Nephron (organoid): Measurements from ENCODE around the gene IQGAP2.

ENCODE experiments used
- H3K27ac Mint-ChIP-seq, 3 experiments: 2 replicates each; pipeline ENCODE4 v1.8.0; 2020; ENCODE audit warnings: mixed read lengths in 3 of 3, mild to moderate bottlenecking in 2 of 3, moderate library complexity in 1 of 3
- H3K27me3 Mint-ChIP-seq: 2 replicates; pipeline ENCODE4 v1.8.0; 2021; ENCODE audit warnings: low read depth, mild to moderate bottlenecking, moderate library complexity, mixed read lengths
- H3K36me3 Mint-ChIP-seq: 2 replicates; pipeline ENCODE4 v1.8.0; 2020; ENCODE audit warnings: low read depth, mixed read lengths
- H3K4me1 Mint-ChIP-seq: 2 replicates; pipeline ENCODE4 v1.8.0; 2020; ENCODE audit warnings: mixed read lengths
- H3K4me3 Mint-ChIP-seq, 3 experiments: 2 replicates each; pipeline ENCODE4 v1.8.0; 2020; ENCODE audit warnings: mild to moderate bottlenecking in 3 of 3, mixed read lengths in 3 of 3, moderate library complexity in 2 of 3
- H3K9me3 Mint-ChIP-seq: 2 replicates; pipeline ENCODE4 v1.8.0; 2020; ENCODE audit warnings: mixed read lengths
- CTCF ChIP-seq, 3 experiments: fragments of 200-600 bp; sonication (generic); IDR thresholded peaks; one replicate each; pipeline ENCODE4 v1.5.0; 2021; ENCODE audit warnings: antibody characterized with exemption in 3 of 3; ENCODE audit not compliant: unreplicated experiment in 3 of 3

Gene IQGAP2

GRCh38 chr5:76393035-76393680 is 9.9 kb upstream of the IQGAP2 start:
- Mint-ChIP-seq H3K4me1 (peaks cover 15% of the 10 kb centered on the region), H3K36me3 (no peaks in the 10 kb centered on the region), H3K27ac (peak overlapping the region in 1 of 3 experiments; percentile 36), H3K4me3 (no peak overlapping the region), H3K27me3 (peaks cover 4% of the 10 kb centered on the region), H3K9me3 (no peaks in the 10 kb centered on the region)
- TF ChIP-seq CTCF (IDR thresholded peaks at IDR 0.05; ENCODE audit: unreplicated experiment in 3 of 3) = no peak

DNA sequence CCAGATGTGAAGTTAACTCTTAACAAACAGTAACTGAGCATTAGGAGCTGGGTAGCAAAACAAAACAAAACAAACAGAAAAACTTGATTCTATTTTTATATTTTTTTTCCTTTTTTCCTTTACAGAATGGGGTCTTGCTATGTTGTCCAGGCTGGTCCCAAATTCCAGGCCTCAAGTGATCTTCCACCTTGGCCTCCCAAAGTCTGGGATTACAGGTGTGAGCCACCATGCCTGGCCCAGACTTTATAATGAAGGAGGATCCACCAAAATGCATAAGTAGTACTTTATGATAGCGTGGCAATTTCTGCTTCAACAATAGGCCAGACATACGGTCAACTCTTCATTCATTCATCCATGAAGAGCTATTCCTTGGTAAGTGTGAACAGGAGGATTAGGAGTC is 5.9 kb upstream of the IQGAP2 start:
- Mint-ChIP-seq H3K36me3 (no peaks in the 10 kb centered on the region), H3K9me3 (no peaks in the 10 kb centered on the region), H3K4me3 (no peak overlapping the region), H3K4me1 (peaks cover 5% of the 10 kb centered on the region), H3K27ac (no peak overlapping the region), H3K27me3 (peaks cover 14% of the 10 kb centered on the region)
- no peak for TF ChIP-seq CTCF (IDR thresholded peaks at IDR 0.05; ENCODE audit: unreplicated experiment in 3 of 3)

- Mint-ChIP-seq H3K27ac (no peak overlapping the region), H3K27me3 (peaks cover 10% of the 10 kb centered on the region), H3K36me3 (no peaks in the 10 kb centered on the region), H3K4me1 (peaks cover 5% of the 10 kb centered on the region), H3K9me3 (no peaks in the 10 kb centered on the region), H3K4me3 (no peak overlapping the region)
- no peak for TF ChIP-seq CTCF (IDR thresholded peaks at IDR 0.05; ENCODE audit: unreplicated experiment in 3 of 3)
Measured at GRCh38 chr5:76399268-76399667, 3.8 kb upstream of the IQGAP2 start.

DNA sequence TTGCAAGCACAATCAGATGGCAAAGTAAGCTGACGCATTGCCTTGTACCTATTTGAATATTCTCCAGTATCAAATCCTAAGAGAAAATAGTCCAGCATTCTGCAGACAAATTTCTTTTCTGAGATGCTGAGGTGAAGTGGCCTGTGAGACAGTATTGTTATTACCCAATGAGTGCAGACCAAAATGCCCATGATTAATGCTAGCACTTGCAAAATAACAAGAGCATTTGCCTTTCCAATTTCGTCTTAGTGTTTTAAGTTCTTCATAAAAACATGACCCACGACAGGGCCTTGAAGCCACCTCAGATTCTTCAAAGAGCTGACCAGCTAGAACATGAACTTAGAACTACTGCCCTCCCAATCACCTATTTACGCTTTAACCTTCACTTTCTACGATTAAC is 2.6 kb upstream of the IQGAP2 start:
- H3K27me3 Mint-ChIP-seq = peaks cover 9% of the 10 kb centered on the region
- TF ChIP-seq CTCF (IDR thresholded peaks at IDR 0.05; ENCODE audit: unreplicated experiment in 3 of 3) = no peak
- no peaks in the 10 kb centered on the region for H3K9me3 Mint-ChIP-seq
- no peaks in the 10 kb centered on the region for H3K36me3 Mint-ChIP-seq
- H3K4me3 Mint-ChIP-seq = no peak overlapping the region
- no peak overlapping the region for H3K27ac Mint-ChIP-seq
- peaks cover 6% of the 10 kb centered on the region for H3K4me1 Mint-ChIP-seq

GRCh38 chr5:76401801-76402250 is 1.3 kb upstream of the IQGAP2 start:
- no peak for TF ChIP-seq CTCF (IDR thresholded peaks at IDR 0.05; ENCODE audit: unreplicated experiment in 3 of 3)
- H3K4me1 Mint-ChIP-seq = peaks cover 9% of the 10 kb centered on the region
- peaks cover 9% of the 10 kb centered on the region for H3K27me3 Mint-ChIP-seq
- no peaks in the 10 kb centered on the region for H3K36me3 Mint-ChIP-seq
- H3K27ac Mint-ChIP-seq = peak overlapping the region in 1 of 3 experiments; percentile 92
- peak overlapping the region; percentile 95 to 98 (median 97) for H3K4me3 Mint-ChIP-seq
- no peaks in the 10 kb centered on the region for H3K9me3 Mint-ChIP-seq

DNA sequence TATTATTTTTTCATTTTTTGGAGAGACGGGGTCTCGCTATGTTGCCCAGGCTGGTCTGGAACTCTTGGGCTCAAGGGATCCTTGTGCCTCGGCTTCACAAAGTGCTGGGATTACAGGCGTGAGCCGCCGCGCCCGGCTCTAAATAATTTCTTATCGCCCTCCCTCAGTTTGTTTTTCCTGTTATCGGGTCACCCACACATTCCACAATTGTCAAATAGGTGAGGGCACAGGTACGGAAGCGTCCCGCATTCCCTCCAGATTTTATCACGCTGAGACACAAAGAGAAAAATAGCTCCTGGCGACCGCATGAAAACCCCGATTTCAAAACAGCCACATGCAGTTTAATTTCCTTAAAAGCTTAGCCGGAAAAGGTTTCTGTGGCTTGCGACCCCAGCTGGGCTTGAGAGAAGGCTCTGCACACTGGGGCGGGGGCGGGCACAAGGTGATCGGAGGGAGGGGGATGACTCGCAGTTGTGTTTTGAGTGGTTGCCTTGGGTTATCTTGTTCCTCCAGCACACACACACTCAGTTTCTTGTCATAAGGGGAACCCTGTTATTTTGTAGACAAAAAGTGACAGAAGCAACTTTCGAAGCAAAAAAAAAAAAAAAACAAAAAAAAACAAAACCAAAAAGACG is 717 bp upstream of the IQGAP2 start:
- H3K27ac Mint-ChIP-seq = peak overlapping the region; percentile 49 to 92 (median 80)
- no peaks in the 10 kb centered on the region for H3K9me3 Mint-ChIP-seq
- no peaks in the 10 kb centered on the region for H3K36me3 Mint-ChIP-seq
- TF ChIP-seq CTCF (IDR thresholded peaks at IDR 0.05; ENCODE audit: unreplicated experiment in 3 of 3) = no peak
- H3K27me3 Mint-ChIP-seq = peaks cover 9% of the 10 kb centered on the region
- H3K4me1 Mint-ChIP-seq = peaks cover 9% of the 10 kb centered on the region
- peak overlapping the region; percentile 95 to 98 (median 97) for H3K4me3 Mint-ChIP-seq
